ENCODE measurements around the gene NR2F2.

Gene NR2F2

DNA sequence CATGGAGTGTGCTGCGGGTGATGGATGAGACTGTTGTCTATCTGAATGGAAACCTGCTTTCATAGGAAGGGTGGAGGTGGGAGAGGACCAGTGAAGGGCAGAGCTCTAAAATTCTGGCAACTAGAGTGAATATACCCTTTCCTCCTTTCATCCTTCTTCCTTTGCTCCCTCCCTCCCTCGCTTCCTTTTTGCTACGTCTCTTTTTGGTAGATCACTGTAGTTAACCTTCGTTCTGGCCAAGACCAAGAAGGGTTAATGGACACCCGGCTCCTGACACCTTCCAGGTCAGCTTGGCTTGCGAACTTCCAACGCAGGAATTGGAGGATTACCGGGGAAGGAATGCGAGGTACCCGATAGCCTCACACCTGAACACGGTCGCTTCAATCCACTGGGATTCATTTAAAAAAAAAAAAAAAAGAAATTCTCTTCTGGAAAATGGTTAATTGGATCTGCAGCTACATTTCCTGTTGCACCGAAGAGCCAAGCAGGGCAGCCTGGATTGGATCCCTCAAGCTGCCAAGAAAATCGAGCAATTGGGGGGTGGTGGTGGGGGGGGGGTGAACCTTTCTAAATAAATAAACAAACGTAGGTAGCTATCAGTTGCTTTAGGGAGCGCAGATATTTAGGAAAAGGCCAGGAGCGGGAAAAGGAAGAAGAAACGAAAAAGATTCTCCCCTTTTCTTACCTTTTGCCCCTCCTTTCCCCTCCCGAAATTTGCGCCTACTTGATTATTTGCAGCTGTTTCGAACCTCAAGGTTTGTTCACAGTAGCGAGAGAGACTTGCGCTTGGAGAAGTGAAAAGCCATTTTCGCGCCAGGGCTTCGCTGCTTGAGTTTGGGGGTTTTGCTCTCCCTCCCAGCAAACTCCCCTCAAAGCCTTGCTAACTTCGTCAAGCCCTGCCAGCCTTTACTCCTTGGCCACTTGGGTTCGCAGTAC, 9.5 kb upstream of the NR2F2 start:
- no peak for DNase-seq

DNA sequence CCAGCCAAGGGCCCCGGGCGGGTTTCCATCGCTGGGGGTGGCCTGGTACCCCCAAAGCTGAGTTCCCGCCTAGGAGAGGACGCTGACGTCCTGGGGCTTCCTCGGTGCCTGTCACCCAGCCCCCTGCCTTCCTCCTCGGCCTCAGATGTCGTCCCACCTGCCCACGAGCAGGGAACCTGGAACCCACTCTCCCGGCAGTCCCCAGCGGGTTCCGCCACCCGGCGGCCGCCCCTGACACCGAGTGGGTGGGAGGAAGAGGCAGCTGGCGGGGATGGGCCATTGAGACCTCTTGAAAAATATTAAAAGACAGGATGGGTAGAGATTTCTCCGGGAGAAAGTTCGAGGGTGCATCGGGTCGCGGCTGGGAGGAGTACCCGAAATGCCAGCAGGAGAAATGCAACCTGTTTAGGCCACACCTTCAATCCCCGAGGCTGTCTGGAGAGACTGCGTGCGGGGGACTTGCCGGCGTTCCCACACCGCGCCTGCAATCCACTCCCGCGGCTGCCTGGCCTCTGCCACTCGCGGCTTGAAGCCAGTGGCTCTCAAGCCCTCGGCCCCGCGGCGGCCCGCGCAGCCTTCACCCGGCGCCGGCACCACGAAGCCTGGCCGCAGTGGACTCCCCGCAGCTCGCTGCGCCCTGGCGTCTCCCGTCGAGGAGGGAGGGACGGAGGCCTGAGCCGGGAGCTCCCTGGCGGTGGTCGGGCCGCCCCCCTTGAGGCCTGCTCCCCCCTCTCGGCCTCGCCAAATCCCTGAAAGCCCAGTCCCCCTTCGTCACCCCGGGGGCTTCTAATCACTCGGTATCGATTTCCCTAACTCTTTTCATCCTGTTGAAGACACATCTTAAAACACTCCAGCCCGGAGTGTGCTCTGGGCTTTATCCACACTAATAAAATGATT, 8.6 kb upstream of the NR2F2 start:
- DNase-seq, result no peak

DNA sequence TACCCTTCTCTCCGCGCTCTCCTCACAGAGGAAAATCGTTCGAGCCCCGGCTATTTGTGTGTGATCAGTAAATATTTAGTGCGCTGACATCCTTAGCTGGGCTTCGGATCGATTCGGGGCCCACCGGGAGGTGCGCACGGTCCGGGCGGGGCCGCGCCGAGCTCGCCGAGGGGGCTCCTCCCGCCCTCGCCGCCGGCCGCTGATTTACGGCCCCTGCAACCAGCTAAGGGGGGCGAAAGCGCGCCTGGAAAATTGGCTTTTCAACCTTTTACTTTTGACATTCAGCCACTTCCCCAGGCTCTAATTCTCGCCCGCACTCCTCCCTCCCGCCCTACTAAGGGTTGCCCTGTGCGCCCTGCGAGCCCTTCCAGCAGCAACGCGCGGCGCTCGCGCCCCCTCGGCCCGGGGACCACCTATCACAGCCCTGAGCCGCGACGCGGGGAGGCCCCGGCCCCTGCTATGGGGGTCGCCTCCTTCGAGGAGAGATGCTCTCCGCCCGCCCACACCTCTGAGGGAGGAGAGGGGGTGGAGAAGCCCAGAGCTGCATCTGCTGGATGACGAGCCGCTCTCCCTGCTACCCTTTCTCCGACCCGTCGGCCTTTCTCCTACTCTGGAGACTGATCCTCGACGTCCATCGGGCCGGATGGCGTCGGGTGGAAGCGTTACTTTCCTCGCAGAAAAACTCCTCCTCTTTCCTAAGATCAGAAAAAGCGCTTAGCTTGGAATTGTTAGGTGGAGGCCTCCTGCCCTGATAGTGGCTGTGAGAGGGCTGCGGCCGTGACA, 7.8 kb upstream of the NR2F2 start:
- no peak for DNase-seq

DNA sequence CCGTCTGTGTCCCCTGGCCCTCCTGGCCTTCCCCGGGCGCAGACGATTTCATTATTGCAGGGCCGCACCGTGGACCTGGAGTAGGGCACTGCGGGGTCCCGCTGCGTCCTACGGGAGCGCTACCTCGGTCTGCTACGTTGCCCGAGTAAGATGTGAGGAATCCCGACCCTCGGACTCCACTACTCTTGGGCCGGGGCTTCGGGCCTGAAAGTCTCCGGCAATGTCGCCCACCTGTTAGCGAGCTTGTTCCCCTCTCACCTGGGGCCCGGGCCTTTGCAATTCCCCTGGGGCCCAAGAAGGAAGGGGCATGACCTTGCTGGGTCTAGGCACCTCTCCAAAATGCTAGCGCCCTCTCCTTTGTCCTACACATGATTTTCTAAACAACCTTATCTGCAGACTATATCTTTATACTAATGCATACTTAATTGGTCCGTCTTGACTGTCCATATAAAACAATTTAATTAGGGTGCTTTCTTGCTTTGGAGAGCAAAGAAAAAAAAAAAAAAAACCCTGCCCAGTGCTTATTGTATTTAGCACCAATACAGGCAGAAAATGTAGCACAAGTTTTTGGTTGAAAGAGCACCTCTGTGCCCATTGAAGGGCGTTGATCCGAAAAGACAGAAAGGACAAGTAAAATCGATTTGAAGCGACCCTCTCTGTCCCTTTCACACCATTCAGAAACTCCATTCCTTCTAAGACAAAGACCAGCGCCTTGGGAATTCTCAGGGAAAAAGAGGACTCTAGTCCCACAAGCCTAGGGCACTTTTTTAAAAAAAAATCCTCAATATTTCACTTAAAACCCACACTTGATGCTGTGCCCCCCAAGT, 7.0 kb upstream of the NR2F2 start:
- DNase-seq, result no peak

DNA sequence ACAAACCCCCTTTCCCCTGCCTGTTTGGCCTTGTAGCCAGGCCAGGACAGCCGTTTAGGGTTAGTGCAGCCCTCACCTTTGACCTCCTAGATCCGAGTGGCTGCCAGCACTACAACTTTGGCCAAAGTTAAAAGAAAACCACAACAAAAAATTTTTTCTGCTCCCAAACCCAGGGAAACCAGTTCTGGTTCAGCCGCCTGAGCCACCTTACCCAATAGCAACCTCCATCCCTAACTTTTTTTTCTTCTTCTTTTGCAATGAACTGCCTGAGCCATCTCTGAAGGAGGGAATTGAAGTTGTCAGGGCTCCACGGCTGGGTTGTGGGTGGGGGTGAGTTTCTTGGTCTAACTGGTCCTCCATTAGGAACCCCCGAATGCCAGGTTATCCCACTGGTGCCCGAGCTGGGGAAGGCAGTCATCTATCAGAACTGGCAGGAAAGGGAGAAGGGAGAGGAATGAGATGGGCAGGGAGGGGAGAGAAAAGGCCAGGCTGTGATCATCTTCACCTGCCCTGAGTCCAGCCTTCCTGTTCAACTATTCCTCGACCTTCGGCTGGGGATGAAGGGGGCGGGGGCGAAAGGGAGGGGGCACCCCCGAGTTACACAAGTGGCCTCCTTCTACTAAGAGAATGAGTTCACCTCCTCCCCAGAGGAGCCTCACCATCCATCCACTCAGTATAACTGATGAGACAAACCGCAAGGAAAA, 6.2 kb upstream of the NR2F2 start:
- no peak for DNase-seq

DNA sequence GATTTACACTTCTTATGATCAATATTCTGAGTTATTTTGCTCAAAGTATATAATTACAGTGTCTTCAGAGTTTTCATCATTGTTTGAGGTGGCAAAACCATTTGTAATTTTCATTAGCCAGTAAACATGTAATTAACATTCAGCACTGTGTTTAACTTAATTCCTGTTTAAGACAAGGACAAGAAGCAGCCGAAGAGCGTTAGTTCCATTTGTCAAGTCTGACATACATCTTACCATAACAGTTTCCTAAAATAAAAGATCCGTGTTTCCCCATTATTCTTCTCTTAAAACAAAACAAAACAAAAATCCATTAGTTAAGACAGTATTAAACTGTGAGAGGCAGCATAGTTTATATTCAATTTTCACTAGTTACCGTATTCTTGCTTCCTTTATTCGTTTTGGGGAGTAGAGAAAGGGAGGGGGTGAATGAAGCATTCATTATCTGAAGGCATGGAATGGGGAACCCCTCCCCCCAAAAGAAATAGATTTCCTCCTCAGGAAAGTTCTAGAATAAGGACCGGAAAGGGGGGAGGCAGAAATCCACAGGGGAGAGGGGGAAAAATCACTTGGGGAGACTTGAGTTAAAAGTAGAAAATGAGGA, 5.5 kb upstream of the NR2F2 start:
- no peak for DNase-seq

DNA sequence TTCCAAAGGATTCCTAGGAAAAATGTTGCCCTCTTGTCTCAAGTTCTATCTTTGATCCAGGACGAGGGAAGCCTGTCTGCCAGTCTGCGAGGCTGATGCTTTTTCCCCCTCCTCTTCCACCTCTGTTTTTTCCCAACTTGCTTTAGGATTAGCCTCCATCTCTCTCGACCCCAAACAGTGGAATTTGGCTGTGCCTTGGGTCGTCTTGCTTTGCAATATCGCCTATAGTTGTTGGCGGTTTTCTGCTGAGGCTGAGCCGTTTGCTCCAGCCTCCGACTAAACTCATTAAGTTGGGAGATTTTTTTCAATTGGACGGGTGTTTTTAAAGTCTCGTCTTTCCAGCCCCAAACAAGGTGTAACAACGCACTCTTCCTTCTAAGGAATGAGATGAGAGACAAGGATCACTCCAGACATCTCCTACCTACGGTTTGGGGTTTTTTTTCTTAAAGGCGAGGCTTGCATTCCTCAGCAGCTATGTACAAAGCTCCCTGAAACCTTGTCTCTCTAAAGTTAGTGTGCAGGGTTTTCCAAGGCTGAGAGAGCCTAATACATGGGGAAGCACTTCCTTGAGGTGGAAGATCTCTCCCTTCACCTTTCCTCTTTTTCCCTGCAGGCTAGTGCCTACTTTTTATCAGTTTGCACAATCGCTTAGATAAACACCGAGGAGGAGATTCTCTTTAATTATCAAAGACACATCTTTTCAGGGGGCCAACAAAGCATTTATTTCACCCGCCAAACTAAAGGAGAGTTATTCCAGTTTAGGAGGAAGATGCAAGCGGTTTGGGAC, 4.8 kb upstream of the NR2F2 start:
- no peak for DNase-seq

DNA sequence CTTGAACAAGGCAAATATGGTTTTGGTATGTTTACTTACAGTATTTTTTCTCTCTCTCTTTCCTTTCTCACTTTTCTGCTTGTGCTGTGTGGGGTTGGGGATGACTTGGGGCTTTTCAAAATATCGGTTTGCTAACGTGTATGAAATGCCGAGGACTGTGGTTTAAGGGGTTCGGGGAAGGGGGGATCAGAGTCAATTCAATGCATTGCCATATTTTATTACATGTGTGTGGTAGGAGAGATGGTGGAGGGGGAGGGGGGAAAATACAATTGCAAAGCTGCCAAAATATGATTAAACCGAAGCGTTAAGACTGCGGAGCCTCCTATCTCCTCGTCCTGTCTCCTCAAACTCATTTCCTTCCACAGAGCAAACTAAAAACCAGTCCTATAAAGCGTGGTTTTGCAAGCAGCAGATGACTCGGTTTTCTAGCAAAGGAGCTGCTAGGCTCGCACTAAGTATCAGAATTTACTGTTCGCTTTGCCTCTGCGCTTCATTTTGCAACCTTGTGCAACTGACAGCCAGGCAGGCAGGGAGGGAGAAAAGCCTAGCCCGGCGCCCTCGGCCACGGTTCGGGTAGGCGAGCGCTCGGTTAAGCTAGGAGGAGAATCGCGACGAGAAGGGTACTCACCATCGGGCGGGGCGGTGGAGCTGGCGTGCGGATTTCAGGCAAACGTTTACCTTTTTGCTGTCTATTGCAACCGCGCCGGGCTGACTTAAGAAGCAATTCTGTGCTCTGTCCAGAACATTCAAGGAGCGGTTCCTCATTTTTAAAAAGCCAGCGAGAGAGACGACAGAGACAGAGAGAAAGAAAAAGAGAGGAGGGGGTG, 4.0 kb upstream of the NR2F2 start:
- DNase-seq, result no peak

DNA sequence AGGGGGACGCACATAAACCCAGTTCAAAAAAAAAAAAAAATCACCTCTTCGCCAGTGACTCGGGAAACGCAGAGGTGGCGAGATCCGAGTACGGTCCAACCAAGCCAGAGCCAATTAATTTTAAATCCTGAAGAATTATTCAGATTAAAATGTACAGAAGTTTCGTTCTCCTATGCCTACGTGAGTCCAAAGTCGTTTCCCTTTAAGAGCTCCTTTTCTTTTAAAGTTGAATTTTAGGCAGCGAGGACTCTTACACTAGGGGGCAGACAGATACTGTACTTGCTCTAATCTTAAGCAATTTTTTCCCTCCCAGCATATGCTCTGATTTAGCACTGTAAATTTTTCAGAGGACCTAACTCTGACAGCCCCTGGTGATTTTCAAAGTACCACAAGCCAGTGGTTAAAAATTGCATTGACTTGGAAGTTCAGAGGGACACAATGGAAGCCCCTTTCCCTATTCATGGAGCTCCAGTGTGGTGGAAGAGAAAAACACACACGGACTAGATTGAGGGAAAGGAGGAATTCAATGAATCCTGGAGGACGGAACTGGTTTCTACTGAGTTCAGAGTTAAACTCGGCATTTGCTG, 3.3 kb upstream of the NR2F2 start:
- DNase-seq, result no peak

DNA sequence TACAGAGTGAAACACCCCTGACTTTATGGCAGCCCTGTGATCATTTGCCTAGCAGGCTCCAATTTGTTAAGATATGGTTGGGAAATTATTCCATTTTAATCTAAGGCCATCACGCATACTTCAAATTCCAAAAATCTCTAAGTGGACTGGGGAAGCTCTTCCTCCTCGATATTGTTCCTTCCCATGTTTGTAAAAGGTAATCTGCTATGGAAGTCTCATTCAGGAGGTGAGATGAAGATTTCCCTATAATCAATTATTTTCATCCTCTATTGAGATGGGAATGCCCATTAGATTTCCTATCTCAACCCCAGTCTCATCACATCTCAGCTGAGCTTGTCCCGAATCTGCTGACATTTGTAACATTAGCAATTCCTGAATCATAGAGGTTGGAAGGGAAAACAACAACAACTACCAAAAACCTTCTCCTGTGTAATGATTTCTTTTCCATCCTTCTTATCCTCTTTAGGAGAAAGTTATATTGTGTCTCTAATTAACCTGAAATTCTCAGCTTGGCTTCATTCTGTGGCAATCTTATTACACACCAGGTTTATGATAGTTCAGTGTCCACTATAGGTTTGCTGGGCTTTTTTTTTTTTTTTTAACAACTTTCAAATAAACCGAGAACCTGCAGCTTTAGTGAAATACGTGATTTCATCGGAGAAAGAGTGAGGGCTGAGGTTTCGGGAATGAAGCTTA, 2.2 kb upstream of the NR2F2 start:
- no peak for DNase-seq

DNA sequence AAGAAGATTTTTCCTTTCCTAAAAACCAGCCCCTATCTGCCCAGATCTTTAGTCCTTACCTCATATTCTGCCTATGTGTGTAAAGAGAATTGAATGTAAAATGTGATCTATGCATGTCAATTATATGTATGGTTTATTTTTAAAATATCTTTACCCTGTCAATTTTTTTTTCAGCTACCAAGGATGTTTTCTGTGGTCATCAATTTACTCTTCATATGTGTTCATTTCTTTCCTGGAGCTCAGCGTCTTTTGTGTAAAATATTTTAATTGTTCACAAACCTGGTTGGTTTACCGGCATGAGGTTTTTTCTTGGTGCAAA, 1.7 kb upstream of the NR2F2 start:
- DNase-seq, result no peak

DNA sequence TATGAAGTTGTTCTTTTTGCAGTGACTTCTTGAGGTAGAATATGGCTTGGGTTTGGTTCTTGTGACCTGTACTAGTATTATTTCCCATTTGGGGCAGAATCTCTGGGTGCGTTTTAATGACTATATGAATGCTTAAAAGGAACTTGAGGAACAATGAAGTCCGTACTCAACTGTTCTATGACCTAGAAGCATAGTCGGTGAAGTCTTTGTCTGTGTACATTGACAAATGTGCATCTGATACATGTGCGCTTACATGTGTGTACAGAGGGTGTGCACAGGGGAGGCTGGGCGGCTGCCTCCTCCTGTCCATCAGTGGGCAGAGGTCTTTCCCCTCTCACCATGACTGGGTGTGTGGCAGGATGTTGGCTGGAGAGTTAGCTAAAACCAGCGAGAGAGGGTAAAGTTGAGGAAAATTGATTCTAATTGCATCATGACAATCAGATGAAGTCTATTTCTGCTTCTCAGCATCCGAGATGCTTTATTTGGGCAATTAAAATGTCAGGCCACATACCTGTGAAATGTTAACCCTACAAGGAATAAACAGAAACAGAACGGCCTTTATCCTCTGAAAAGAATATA, 1.0 kb upstream of the NR2F2 start:
- no peak for DNase-seq

DNA sequence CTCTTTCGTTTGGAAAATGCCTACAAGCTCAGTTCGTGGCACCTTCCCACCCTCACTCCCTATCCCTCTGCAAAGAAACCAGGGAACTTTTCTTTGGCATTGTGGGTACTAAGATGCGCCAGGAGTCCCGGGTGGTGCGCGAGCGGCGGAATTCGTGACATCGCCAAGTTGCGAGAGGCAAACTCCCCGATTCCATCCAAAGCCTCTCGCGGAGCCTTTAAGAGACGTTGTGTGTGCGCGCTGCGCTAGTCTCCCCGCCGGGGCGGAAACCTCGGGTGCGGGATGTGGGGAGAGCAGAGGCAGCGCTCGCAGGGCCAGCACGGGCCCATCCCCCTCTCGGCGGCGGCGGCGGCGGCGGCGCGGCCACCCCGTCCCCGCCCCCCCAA, 443 bp upstream of the NR2F2 start:
- no peak for DNase-seq

DNA sequence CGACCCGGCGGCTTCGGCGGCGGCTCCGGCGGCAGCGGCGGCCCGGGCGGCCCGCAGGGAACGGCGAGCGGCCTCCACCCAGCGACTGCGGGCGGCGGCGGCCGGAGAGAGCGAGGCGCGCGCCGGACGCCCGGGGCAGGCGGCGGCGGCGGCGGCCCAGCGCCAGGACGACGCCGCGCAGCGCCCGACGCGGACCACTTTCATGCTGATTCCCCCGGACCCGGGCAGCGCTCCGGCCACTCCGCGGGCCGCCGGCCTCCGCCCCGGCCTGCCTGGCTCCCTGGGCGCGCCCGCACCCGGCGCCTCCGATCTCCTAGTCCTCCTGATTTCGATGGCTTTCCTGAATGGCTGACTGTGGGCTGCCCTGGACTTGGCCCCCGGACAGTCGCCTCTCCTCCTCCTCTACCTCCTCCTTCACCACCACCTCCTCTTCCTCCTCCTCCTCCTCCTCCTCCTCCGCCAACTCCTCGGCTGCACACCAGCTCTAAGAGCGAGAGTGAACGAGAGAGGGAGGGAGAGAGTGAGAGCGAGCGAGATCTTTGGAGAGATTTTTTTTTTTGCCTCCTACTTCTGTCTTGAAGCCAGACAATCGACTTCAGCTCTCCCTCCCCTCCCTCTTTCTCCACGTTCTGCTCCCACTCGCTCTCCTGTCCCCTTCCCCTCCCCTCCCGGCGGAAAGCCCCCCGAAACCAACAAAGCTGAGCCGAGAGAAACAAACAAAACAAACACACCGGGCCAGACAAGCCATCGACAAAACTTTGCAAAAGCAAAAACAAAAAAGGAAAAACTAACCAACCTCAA, 844 bp downstream of the NR2F2 start:
- no peak for DNase-seq

DNA sequence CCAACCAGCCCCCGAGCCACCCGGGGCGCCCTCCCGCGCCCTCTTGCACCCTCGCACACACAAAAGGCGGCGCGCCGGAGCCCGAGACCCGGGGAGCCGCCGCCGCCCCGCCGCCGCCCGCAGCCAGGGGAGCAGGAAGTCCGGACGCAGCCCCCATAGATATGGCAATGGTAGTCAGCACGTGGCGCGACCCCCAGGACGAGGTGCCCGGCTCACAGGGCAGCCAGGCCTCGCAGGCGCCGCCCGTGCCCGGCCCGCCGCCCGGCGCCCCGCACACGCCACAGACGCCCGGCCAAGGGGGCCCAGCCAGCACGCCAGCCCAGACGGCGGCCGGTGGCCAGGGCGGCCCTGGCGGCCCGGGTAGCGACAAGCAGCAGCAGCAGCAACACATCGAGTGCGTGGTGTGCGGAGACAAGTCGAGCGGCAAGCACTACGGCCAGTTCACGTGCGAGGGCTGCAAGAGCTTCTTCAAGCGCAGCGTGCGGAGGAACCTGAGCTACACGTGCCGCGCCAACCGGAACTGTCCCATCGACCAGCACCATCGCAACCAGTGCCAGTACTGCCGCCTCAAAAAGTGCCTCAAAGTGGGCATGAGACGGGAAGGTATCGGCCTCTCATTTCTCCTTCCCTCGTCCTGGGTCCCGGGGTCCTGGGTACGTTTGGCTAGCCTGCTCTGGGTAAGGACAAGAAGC, 1.6 kb downstream of the NR2F2 start:
- no peak for DNase-seq

DNA sequence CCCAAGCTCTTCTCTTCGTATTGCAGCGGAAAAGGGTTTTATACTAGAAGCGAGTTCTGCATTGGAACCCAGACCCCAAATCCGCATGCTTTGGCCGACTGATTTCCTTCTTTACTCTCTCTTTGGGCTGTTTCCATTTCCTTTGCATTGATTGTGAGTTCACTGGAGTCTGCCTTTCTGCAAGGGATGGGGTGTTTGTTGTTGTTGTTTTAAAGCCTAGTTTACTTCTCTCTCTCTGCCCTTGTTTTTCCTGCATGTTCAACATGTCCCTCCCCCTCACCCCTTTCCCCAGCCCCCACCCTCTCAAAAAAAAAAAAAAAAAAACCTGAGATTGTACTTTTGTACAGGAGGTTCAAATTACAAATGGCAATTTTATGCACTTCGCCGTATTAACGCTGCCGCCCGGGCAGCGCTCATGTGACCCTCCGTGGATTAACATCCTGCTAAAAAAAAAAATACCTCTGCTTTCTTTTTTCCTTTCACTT, 2.2 kb downstream of the NR2F2 start:
- no peak for DNase-seq
